SH-SY5Y (cell line): Measurements from ENCODE around the gene SULT1C2.

Experiments
- GATA2 ChIP-seq: IDR thresholded peaks from 2 replicates; pipeline ENCODE4 v1.6.1; 2011; ENCODE audit warnings: mild to moderate bottlenecking, low read depth, low read length
- GATA3 ChIP-seq: IDR thresholded peaks from 2 replicates; pipeline ENCODE4 v1.6.1; 2011; ENCODE audit warnings: low read depth, mild to moderate bottlenecking, low read length, moderate library complexity

Gene SULT1C2

GRCh38 chr2:108355906-108356734, 67.4 kb downstream of the SULT1C2 start:
- TF ChIP-seq GATA2 (no peak), GATA3 (no peak)
